ENCODE results near the gene SERPINB8.
A peak's percentile ranks its signal among the peaks of the same experiment; 100 is the strongest.

SERPINB8 gene

GRCh38 chr18:63981719-63982118 lies 11.8 kb downstream of the SERPINB8 start:
- no peak for DNase-seq (ENCODE audit: low spot score)
- in situ Hi-C loops (cut with MboI; ENCODE audit: low sequenced_read_pairs, unreplicated experiment): no loop called here
- TF ChIP-seq CTCF (IDR thresholded peaks at IDR 0.05; ENCODE audit: borderline replicate concordance, control extremely low read depth, extremely low read depth, insufficient read depth, missing control alignments): no peak

GRCh38 chr18:63982361-63982760 lies 12.5 kb downstream of the SERPINB8 start:
- in situ Hi-C loops (cut with MboI; ENCODE audit: low sequenced_read_pairs, unreplicated experiment): no loop called here
- no peak for DNase-seq (ENCODE audit: low spot score)
- TF ChIP-seq CTCF (IDR thresholded peaks at IDR 0.05; ENCODE audit: borderline replicate concordance, control extremely low read depth, extremely low read depth, insufficient read depth, missing control alignments): no peak

GRCh38 chr18:63986885-63987284 lies 17.0 kb downstream of the SERPINB8 start:
- in situ Hi-C loops (cut with MboI; ENCODE audit: low sequenced_read_pairs, unreplicated experiment): no loop called here
- DNase-seq (ENCODE audit: low spot score): no peak
- no peak for TF ChIP-seq CTCF (IDR thresholded peaks at IDR 0.05; ENCODE audit: borderline replicate concordance, control extremely low read depth, extremely low read depth, insufficient read depth, missing control alignments)

- no peak for TF ChIP-seq CTCF (IDR thresholded peaks at IDR 0.05; ENCODE audit: borderline replicate concordance, control extremely low read depth, extremely low read depth, insufficient read depth, missing control alignments)
- in situ Hi-C loops (cut with MboI; ENCODE audit: low sequenced_read_pairs, unreplicated experiment): no loop called here
- DNase-seq (ENCODE audit: low spot score): no peak
These were observed 17.9 kb downstream of the SERPINB8 start for GRCh38 chr18:63987743-63988142.

GRCh38 chr18:63992751-63993150 lies 22.9 kb downstream of the SERPINB8 start:
- no peak for TF ChIP-seq CTCF (IDR thresholded peaks at IDR 0.05; ENCODE audit: borderline replicate concordance, control extremely low read depth, extremely low read depth, insufficient read depth, missing control alignments)
- no peak for DNase-seq (ENCODE audit: low spot score)
- in situ Hi-C loops (cut with MboI; ENCODE audit: low sequenced_read_pairs, unreplicated experiment): no loop called here

GRCh38 chr18:63994783-63995399 lies 25.0 kb downstream of the SERPINB8 start:
- TF ChIP-seq CTCF (IDR thresholded peaks at IDR 0.05; ENCODE audit: borderline replicate concordance, control extremely low read depth, extremely low read depth, insufficient read depth, missing control alignments): peak; percentile 72
- in situ Hi-C loops (cut with MboI; ENCODE audit: low sequenced_read_pairs, unreplicated experiment): no loop called here
- peak; percentile 65 for DNase-seq (ENCODE audit: low spot score)

Measured in GM13976 (cell line).